ENCODE measurements around the gene CD86.

Gene CD86

GRCh38 chr3:122063908-122064307 is 8.7 kb downstream of the CD86 start:
- no peak for FAIRE-seq

- FAIRE-seq, result no peak
These were observed 9.2 kb downstream of the CD86 start for GRCh38 chr3:122064326-122064725.

DNA sequence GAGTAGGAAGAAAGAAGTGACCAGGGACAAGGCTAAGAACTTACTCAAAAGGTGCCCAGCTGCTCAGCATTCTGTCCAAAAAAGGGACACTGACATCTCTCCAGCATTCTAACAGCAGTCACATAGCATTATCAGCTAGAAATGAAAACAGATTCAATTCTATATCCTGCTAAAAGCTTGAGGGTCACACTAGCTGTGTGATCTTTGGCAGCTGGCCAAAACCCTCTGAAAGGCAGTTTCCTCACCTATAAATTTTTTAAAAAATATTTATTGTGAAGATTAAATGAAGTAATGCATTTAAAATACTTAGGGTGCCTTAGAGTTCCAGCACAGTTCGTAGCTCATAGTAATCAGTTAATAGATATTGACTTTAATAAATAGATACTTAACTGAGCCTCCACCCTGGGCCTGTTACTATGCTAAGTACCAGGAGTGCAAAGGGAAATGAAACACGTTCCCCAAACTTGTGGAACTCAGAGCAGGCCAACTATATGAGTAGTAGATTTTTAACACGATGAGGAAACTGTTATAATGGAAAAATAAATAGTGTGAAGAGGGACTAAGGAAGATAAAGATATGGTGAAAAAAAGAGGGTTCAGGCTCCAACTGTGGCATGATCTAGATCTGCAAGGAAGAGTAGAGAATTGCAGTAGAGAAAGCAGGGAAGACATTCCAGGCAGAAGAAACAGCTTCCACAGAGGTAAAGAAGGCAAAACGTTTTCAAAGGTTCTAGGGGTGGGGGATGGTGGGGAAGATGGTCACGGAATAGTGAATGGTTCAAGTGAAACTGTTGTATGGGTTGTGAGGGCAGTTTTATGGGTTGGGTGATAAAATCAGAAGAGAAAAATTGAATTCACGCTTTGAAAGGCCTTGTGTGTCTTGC is 11.4 kb downstream of the CD86 start:
- FAIRE-seq, result no peak

DNA sequence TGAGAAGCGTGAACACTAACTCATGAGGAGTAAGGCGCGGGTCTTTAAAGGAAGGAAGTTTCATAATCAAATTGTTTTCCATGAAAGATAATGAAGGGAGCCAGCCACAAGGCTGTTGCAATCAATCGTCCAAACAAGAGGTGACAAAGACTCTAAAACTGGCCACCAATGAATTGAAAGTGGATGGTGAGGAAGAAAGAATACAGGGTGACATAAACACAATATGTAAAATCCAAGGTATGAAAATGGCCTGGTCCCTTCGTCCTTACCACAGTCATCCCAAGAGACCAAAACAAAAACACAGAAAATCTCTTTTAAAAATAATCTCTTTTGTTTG is 12.0 kb downstream of the CD86 start:
- FAIRE-seq, result no peak

DNA sequence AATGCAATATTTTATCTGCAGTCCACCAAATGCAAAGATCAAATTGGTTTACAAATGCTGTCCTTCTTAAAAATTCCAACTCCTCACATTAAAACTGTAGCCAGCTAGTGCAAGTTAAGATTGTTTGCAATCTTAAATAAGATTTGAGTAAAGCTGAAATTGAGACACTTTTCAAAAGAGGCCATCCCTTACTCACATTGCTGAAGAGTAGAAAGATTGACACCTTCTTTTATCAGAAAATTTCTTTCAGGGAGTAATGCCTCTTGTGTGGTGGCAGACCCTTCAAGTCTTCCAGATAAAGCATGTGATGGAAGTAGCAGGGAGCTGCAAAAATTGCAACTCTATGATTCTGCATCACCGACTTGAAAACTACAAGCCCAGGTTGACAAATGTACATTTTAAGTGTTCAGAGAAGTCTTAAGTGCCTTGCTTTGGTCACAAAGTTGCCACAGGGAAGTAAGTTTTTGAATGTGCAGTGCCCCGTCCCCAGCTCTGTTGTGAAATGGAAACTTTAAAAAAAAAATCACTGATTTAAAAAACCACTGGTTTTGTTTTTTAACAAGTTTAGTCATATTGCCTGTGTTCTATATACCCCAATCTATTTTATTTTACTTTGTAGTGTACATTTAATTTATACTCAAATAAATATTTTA is 12.6 kb downstream of the CD86 start:
- FAIRE-seq, result no peak

- no peak for FAIRE-seq
These were observed 19.6 kb downstream of the CD86 start for GRCh38 chr3:122074621-122075265.

DNA sequence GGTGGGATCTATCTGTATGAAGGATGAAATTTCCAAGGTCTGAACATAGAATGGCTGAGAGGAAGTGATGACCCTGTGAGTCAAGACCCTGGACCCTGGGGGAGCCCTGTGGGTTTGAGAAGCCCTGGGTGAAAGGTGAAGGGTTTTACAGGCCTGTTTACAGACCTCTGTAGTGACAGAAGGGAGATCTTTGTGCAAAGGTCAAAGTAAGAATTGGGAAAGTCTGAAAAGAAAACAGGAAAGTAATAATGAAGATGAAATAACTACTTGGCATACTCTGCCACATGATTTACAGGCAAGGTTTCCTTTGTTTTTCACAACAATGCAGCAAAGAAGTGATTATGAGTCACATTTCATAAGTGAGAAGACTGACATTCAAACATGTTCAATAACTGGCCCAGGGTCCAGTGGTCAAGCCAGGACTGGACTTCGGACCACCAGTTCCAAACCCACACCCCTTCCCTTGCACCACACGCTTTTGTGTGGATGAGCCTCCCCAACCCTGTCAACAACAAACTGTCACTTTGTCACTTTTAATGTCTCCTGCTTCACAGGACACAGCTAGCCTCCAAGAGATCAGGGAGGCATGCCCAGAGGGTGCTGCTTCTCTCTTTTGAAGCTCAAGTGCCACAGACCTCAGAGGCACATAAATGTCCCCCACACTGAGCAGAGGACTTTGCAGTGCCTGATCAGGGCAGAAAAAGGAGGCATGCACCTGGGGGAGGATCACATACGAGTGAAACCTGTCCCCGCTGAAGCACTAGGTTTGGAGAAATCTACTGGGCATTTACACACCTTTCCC is 21.5 kb downstream of the CD86 start:
- FAIRE-seq, result no peak

DNA sequence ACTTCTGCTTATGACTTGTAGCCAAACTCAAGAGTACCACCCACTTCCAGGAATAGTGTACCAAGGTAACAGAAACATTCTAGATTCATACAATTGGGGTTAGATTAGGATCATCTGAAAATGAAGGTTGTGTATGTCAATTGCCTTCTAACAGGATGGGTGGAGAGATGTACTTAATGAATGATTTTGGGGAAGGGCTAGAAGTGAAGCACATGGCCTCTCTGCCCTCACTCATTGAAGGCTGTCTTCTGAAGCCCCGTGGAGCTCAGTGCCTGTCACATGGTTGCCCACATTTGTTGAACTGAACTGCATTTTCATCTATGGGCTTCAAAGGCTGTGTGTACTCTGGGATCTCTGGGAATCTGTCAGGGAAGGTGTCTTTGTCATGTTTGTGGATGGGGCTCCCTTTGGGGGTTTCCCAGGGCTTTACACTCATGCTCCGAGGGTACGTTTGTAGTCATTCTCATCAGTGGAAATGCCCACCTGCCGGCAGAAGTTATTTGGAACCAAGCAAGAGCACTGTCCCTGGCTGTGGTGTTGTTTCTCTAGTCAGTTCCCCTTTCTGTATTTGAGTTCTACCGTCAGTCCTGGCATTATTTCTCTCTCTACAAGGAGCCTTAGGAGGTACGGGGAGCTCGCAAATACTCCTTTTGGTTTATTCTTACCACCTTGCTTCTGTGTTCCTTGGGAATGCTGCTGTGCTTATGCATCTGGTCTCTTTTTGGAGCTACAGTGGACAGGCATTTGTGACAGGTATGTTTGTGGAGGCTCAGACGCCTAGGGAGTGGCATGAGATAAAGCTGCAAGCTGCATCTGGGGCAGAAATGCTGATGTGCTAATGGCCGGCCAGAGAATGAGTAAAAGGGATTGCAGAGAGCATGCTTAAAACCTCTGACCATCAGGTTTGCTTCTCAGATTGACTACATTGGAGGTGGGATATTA is 22.4 kb downstream of the CD86 start:
- no peak for FAIRE-seq

GRCh38 chr3:122078235-122078935 is 23.2 kb downstream of the CD86 start:
- no peak for FAIRE-seq

DNA sequence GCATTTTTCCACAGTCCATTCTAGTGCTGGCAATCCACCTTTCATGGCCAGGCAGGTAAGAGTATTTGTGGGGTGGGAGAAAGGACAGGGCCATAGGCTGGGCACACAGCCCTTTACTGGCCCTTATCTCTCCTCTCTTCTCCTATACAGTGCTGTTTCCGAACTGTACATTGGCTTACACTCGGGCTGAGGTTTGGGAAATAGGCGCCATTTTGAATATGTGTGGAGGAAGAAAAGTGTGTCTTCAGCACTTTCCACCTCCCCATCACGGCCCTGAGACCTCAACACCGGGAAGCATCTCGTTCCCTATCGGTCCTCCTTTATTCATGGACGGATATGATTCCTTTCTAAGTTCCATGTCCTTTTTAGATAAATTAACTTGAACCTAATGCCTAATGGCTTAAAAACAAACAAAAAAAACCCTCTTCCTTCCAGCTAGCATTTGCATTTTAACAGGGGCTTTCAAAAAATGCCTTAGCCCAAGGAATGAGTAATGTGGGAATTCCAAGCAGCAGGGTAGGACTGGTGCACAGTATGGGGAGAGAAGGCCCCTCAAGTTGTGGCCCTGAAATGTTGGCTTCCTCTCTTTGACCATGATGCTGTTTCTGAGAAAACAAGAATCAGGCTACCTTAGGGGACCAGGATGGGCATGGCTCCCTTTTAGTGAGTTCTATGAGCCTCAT is 24.5 kb downstream of the CD86 start:
- FAIRE-seq, result no peak

DNA sequence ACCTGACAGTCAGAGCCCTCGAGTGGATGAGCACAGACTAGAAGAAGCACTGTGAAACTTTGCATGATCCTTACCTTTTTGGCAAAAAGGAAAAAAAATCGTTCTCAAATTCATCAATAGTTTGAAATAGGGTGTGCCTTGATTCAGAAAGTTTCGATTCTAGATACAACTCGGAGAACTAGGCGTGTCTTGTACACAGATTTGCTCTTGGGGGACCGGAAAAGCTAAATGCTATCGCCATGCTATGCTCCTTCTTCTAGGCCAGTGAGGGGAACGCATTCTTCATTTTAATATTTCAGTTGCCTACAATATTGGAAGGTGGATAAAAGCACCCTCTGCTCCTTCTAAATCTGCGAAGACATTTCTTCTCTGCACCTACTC is 25.0 kb downstream of the CD86 start:
- FAIRE-seq, result no peak

- no peak for FAIRE-seq
These were observed 26.5 kb downstream of the CD86 start for GRCh38 chr3:122081543-122082247.

- no peak for FAIRE-seq
These were observed 27.2 kb downstream of the CD86 start for GRCh38 chr3:122082357-122082756.

- FAIRE-seq, result no peak
These were observed 29.6 kb downstream of the CD86 start for GRCh38 chr3:122084799-122085198.

GRCh38 chr3:122085673-122086072 is 30.5 kb downstream of the CD86 start:
- FAIRE-seq, result no peak

- FAIRE-seq, result no peak
These were observed 33.4 kb downstream of the CD86 start for GRCh38 chr3:122088531-122088930.

DNA sequence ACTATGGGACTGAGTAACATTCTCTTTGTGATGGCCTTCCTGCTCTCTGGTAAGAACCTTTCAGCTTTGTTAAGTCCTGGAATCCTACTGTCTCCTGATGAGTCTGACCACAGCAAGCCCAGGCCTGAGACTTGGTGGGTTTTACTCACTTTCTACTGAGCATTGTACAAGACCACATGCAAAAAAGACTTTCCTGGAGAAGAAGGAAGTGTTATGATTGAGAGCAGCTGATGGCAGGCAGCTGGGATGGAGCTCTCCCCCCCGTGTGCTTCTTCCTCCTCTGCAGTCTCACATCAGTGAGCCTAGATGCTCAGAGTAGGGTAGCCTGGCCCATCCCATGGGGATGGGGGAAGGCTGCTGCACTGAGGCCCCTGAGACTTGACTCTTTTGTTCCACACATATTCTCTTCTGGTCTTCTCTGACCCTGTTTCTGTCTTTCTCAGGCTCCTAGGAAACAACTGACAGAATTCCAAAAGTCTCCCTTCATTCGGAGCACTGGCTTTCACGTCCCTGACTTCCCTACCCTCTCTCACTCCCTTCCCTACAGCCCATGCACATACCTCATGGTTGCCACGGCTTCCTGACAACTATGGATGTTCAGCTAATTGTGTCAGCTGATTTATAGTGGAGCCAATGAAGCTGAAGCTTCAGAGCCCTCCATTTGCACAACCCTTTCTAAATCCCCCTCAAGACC is 36.6 kb downstream of the CD86 start:
- FAIRE-seq, result no peak

- FAIRE-seq, result no peak
These were observed 37.5 kb downstream of the CD86 start for GRCh38 chr3:122092460-122093165.

DNA sequence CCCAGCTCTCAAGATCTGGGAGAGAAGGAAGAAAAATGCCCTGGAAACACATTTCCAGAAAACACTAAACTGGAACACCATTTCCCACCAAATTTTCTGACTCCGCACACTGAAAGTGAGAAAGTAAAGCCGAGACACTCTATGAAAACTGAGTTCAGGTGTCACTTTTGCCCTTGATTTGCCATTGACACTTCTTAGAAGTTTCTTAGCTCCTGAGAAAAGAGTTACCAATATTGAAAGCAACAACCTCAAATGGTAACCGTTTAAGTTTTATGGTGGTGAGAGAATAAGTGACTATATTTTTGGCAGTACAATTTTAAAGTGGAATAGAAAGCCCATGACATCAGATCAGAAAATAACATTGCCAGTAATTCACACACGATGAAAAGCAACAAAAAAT is 39.0 kb downstream of the CD86 start:
- no peak for FAIRE-seq
